ENCODE data around the gene MALT1. TPM values are rescaled to one million over a fixed set of nuclear protein-coding genes. Genes with fewer than 3 reads are reported as not detected.
"Not testable (repeated sequence)": the region's sequence is repeated elsewhere in the genome, so short reads cannot be mapped to it uniquely, and the experiment has no call there.

Gene MALT1
- total RNA-seq, 1 experiment from 2014 or later: 34.0 TPM

DNA sequence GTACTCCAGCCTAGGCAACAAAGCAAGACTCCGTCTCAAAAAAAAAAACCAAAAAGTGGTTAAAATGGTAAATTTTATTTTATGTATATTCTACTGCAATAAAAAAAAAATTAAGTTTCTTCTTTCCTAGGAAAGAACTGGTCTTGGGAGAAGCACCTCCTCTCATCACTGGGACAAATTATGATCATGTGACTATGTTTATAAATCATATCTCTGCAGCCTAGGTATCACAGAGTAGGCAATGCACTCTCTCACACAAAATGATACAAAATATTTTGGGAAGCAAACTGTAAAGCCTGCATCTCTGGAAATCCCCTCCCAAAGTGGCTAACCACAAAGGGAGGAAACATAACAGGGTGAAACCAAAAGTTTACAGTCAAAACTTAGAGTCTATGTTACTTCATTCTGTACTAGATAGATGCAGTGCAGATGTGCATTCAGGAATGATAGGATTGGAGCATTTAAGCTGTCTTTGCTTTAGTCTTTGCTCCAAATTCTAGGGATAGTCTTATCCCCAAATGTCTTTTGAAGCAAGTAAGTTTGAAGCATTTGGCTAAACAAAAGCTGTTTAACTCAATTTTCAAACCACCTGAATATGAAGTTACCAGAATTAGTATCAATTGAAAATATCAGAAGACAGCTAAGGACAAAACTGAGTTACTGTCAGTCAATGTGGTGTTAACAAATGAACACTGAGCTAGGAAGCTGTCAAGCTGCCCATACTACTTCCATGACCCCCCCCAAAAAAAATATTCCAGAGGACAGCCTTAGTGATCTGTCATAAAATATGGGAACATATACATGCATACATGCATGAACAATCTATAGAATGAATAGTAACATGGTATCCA is 21.1 kb upstream of the MALT1 start:
- intact Hi-C loops (cut with micrococcal nuclease; ENCODE audit: unreplicated experiment): no loop called here
- no peak for DNase-seq (ENCODE audit: low read depth, low spot score)

DNA sequence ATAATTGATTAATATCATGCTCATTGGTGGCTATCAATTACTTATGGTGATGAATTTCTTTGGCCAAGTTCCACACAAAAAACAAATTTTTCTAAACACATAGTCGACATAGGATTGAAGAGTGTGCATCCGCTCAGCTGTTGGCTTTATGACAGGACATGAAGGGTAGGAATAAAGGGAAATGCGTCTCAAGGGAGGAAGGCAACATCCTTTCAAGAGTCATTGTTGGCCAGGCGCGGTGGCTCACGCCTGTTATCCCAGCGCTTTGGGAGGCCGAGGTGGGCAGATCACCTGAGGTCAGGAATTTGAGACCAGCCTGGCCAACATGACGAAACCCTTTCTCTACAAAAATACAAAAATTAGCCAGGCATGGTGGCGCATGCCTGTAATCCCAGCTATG is 20.4 kb upstream of the MALT1 start:
- in situ Hi-C loops (cut with HindIII; ENCODE audit: low pct_unique_long_range_greater_than_20kb, low sequenced_read_pairs); H3K4me3 ChIP-seq (ENCODE audit: low read depth in 2 of 2, low read length in 2 of 2); POLR2A ChIA-PET; H3K4me1 ChIP-seq (ENCODE audit: control insufficient read depth, insufficient read depth, low read length); DNase-seq (ENCODE audit: low read depth, low spot score); H3K9me3 ChIP-seq (ENCODE audit: control insufficient read depth, insufficient read depth, low read depth, low read length); H3K27me3 ChIP-seq (ENCODE audit: control insufficient read depth, insufficient read depth, low read length); ATAC-seq; CTCF ChIA-PET; BruUV-seq (replicated peaks); intact Hi-C loops (cut with micrococcal nuclease; ENCODE audit: unreplicated experiment); H3K27ac ChIP-seq (ENCODE audit: low read length); H3K36me3 ChIP-seq (ENCODE audit: control insufficient read depth, insufficient read depth, low read length): not testable (repeated sequence)

More for the DNA sequence above, 21.1 kb upstream of the MALT1 start:
- TF ChIP-seq, protein P1, sequence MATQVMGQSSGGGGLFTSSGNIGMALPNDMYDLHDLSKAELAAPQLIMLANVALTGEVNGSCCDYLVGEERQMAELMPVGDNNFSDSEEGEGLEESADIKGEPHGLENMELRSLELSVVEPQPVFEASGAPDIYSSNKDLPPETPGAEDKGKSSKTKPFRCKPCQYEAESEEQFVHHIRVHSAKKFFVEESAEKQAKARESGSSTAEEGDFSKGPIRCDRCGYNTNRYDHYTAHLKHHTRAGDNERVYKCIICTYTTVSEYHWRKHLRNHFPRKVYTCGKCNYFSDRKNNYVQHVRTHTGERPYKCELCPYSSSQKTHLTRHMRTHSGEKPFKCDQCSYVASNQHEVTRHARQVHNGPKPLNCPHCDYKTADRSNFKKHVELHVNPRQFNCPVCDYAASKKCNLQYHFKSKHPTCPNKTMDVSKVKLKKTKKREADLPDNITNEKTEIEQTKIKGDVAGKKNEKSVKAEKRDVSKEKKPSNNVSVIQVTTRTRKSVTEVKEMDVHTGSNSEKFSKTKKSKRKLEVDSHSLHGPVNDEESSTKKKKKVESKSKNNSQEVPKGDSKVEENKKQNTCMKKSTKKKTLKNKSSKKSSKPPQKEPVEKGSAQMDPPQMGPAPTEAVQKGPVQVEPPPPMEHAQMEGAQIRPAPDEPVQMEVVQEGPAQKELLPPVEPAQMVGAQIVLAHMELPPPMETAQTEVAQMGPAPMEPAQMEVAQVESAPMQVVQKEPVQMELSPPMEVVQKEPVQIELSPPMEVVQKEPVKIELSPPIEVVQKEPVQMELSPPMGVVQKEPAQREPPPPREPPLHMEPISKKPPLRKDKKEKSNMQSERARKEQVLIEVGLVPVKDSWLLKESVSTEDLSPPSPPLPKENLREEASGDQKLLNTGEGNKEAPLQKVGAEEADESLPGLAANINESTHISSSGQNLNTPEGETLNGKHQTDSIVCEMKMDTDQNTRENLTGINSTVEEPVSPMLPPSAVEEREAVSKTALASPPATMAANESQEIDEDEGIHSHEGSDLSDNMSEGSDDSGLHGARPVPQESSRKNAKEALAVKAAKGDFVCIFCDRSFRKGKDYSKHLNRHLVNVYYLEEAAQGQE (IDR thresholded peaks at IDR 0.05; ENCODE audit: insufficient read depth in 1 of 2, low read depth in 2 of 2, low read length in 1 of 2): no peak
- TF ChIP-seq SIN3A (IDR thresholded peaks at IDR 0.05; ENCODE audit: borderline replicate concordance, insufficient read depth, low read depth, low read length): no peak
- Histone ChIP-seq H3K27me3 (ENCODE audit: control insufficient read depth, insufficient read depth, low read length) (no peaks in the 10 kb centered on the region), H3K4me3 (ENCODE audit: low read depth in 2 of 2, low read length in 2 of 2) (no peak overlapping the region), H3K36me3 (ENCODE audit: control insufficient read depth, insufficient read depth, low read length) (no peaks in the 10 kb centered on the region), H3K4me1 (ENCODE audit: control insufficient read depth, insufficient read depth, low read length) (no peaks in the 10 kb centered on the region), H3K27ac (ENCODE audit: low read length) (no peak overlapping the region), H3K9me3 (ENCODE audit: control insufficient read depth, insufficient read depth, low read depth, low read length) (no peaks in the 10 kb centered on the region)
- POLR2A ChIA-PET: no interaction called here
- no TSS peak for BruUV-seq (replicated peaks)
- in situ Hi-C loops (cut with HindIII; ENCODE audit: low pct_unique_long_range_greater_than_20kb, low sequenced_read_pairs): no loop called here
- CTCF ChIA-PET: no interaction called here
- no peak for ATAC-seq

DNA sequence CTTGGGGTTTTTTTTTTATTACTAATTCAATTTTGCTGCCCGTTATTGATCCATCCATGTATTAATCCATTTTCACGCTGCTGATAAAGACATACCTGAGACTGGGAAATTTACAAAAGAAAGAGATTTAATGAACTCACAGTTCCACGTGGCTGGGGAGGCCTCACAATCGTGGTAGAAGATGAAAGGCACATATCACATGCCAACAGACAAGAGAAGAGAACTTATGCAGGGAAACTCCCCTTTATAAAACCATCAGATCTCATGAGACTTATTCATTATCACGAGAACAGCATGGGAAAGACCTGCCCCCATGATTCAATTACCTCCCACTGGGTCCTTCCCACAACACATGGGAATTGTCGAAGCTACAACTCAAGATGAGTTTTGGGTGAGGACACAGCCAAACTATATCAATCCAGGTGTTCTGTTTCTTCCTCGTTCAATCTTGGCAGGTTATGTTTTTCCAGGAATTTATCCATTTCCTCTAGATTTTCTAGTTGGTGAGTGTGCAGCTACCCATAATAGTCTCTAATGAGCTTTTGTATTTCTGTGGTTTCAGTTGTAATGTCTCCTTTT is 18.0 kb upstream of the MALT1 start:
- H3K36me3 ChIP-seq (ENCODE audit: control insufficient read depth, insufficient read depth, low read length); DNase-seq (ENCODE audit: low read depth, low spot score); H3K27ac ChIP-seq (ENCODE audit: low read length); H3K9me3 ChIP-seq (ENCODE audit: control insufficient read depth, insufficient read depth, low read depth, low read length); H3K4me3 ChIP-seq (ENCODE audit: low read depth in 2 of 2, low read length in 2 of 2); BruUV-seq (replicated peaks); ATAC-seq; H3K4me1 ChIP-seq (ENCODE audit: control insufficient read depth, insufficient read depth, low read length); POLR2A ChIA-PET; in situ Hi-C loops (cut with HindIII; ENCODE audit: low pct_unique_long_range_greater_than_20kb, low sequenced_read_pairs); H3K27me3 ChIP-seq (ENCODE audit: control insufficient read depth, insufficient read depth, low read length); intact Hi-C loops (cut with micrococcal nuclease; ENCODE audit: unreplicated experiment): not testable (repeated sequence)
- CTCF ChIA-PET: interaction anchor here (0.6 kb wide), 1 partner anchor 176 kb away, joined by 4 read pairs; no protein-coding TSS in a partner anchor
